ENCODE results near the gene KL.

KL gene

GRCh38 chr13:33031277-33031676 lies 15.1 kb downstream of the KL start:
- TF ChIP-seq CTCF (IDR thresholded peaks at IDR 0.05; ENCODE audit: low read depth, low read length, missing control alignments) = no peak
- H3K4me3 ChIP-seq (ENCODE audit: low read depth, low read length) = no peak overlapping the region
- in situ Hi-C loops (cut with HindIII; ENCODE audit: low sequenced_read_pairs) = no loop called here
- no peak for DNase-seq (ENCODE audit: low read depth)

GRCh38 chr13:33032037-33032625 lies 15.9 kb downstream of the KL start:
- in situ Hi-C loops (cut with HindIII; ENCODE audit: low sequenced_read_pairs) = no loop called here
- TF ChIP-seq CTCF (IDR thresholded peaks at IDR 0.05; ENCODE audit: low read depth, low read length, missing control alignments) = no peak
- no peak for DNase-seq (ENCODE audit: low read depth)
- no peak overlapping the region for H3K4me3 ChIP-seq (ENCODE audit: low read depth, low read length)

- in situ Hi-C loops (cut with HindIII; ENCODE audit: low sequenced_read_pairs) = no loop called here
- TF ChIP-seq CTCF (IDR thresholded peaks at IDR 0.05; ENCODE audit: low read depth, low read length, missing control alignments) = no peak
- no peak overlapping the region for H3K4me3 ChIP-seq (ENCODE audit: low read depth, low read length)
- DNase-seq (ENCODE audit: low read depth) = no peak
These were observed 17.0 kb downstream of the KL start for GRCh38 chr13:33033051-33033812.

GRCh38 chr13:33033986-33034385 lies 17.8 kb downstream of the KL start:
- in situ Hi-C loops (cut with HindIII; ENCODE audit: low sequenced_read_pairs) = no loop called here
- no peak overlapping the region for H3K4me3 ChIP-seq (ENCODE audit: low read depth, low read length)
- DNase-seq (ENCODE audit: low read depth) = no peak
- TF ChIP-seq CTCF (IDR thresholded peaks at IDR 0.05; ENCODE audit: low read depth, low read length, missing control alignments) = no peak

- H3K4me3 ChIP-seq (ENCODE audit: low read depth, low read length) = no peak overlapping the region
- DNase-seq (ENCODE audit: low read depth) = no peak
- in situ Hi-C loops (cut with HindIII; ENCODE audit: low sequenced_read_pairs) = no loop called here
- TF ChIP-seq CTCF (IDR thresholded peaks at IDR 0.05; ENCODE audit: low read depth, low read length, missing control alignments) = no peak
These were observed 18.8 kb downstream of the KL start for GRCh38 chr13:33034882-33035520.

- in situ Hi-C loops (cut with HindIII; ENCODE audit: low sequenced_read_pairs) = no loop called here
- no peak for TF ChIP-seq CTCF (IDR thresholded peaks at IDR 0.05; ENCODE audit: low read depth, low read length, missing control alignments)
- no peak for DNase-seq (ENCODE audit: low read depth)
- H3K4me3 ChIP-seq (ENCODE audit: low read depth, low read length) = no peak overlapping the region
These were observed 21.4 kb downstream of the KL start for GRCh38 chr13:33037673-33038072.

Data from astrocyte of the cerebellum (primary cell).